Measurements from ENCODE around the gene ZNF621. TPM values are rescaled to one million over a fixed set of nuclear protein-coding genes. Genes with fewer than 3 reads are reported as not detected.
"Not testable (repeated sequence)": the region's sequence is repeated elsewhere in the genome, so short reads cannot be mapped to it uniquely, and the experiment has no call there.

The ZNF621 gene
- total RNA-seq, 2 experiments from 2014 or later = 24.9 to 25.7 TPM

DNA sequence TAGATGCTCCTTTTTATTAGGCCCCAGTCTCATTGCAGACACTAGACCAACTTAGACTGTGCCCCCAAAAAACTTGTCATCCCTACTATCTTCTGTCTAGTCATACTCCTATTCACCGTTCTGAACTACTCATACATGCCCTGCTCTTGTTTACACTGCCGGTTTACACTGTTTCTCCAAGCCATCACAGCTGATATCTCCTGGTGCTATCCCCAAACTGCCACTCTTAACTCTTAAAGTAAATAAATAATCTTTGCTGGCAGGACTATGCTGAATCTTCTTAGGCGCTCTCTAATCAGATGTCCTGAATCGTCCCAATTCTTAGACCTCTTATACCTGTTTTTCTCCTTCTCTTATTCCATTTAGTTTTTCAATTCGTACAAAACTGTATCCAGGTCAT, 40.9 kb downstream of the ZNF621 start:
- POLR2A ChIA-PET; H3K4me1 Mint-ChIP-seq; H3K4me3 Mint-ChIP-seq; H3K36me3 Mint-ChIP-seq (ENCODE audit: low read depth); H3K9me3 Mint-ChIP-seq; H3K27me3 Mint-ChIP-seq; H3K27ac Mint-ChIP-seq; DNase-seq; CTCF ChIA-PET: not testable (repeated sequence)

GRCh38 chr3:40566694-40567093, 41.9 kb downstream of the ZNF621 start:
- Mint-ChIP-seq H3K36me3 (ENCODE audit: low read depth) (no peaks in the 10 kb centered on the region), H3K4me1 (no peaks in the 10 kb centered on the region), H3K27ac (no peak overlapping the region), H3K4me3 (no peak overlapping the region), H3K27me3 (peaks cover 6% of the 10 kb centered on the region), H3K9me3 (no peaks in the 10 kb centered on the region)
- POLR2A ChIA-PET = no interaction called here
- no peak for DNase-seq
- CTCF ChIA-PET = no interaction called here

GRCh38 chr3:40572588-40572987, 47.8 kb downstream of the ZNF621 start:
- Mint-ChIP-seq H3K27ac (no peak overlapping the region), H3K4me1 (no peaks in the 10 kb centered on the region), H3K9me3 (no peaks in the 10 kb centered on the region), H3K36me3 (ENCODE audit: low read depth) (no peaks in the 10 kb centered on the region), H3K4me3 (no peak overlapping the region), H3K27me3 (peaks cover 20% of the 10 kb centered on the region)
- ChIA-PET CTCF (no interaction called here), POLR2A (no interaction called here)
- no peak for DNase-seq

- DNase-seq = no peak
- ChIA-PET POLR2A (no interaction called here), CTCF (no interaction called here)
- no peaks in the 10 kb centered on the region for H3K9me3 Mint-ChIP-seq
- H3K4me3 Mint-ChIP-seq = no peak overlapping the region
- H3K27me3 Mint-ChIP-seq = peaks cover 20% of the 10 kb centered on the region
- no peaks in the 10 kb centered on the region for H3K36me3 Mint-ChIP-seq (ENCODE audit: low read depth)
- H3K27ac Mint-ChIP-seq = no peak overlapping the region
- no peaks in the 10 kb centered on the region for H3K4me1 Mint-ChIP-seq
These were observed 49.3 kb downstream of the ZNF621 start for GRCh38 chr3:40574050-40574449.

- Mint-ChIP-seq H3K27me3 (peaks cover 20% of the 10 kb centered on the region), H3K9me3 (no peaks in the 10 kb centered on the region), H3K4me1 (no peaks in the 10 kb centered on the region), H3K27ac (no peak overlapping the region), H3K36me3 (ENCODE audit: low read depth) (no peaks in the 10 kb centered on the region), H3K4me3 (no peak overlapping the region)
- CTCF ChIA-PET = no interaction called here
- POLR2A ChIA-PET = no interaction called here
- no peak for DNase-seq
These were observed 49.9 kb downstream of the ZNF621 start for GRCh38 chr3:40574661-40575060.

GRCh38 chr3:40576396-40576795, 51.6 kb downstream of the ZNF621 start:
- ChIA-PET CTCF (interaction anchor here (1.5 to 2.4 kb wide), 2 partner anchors 9 to 248 kb away, joined by 5 read pairs; no protein-coding TSS in a partner anchor), POLR2A (no interaction called here)
- H3K4me1 Mint-ChIP-seq = no peaks in the 10 kb centered on the region

GRCh38 chr3:40580494-40581091, 55.8 kb downstream of the ZNF621 start:
- CTCF ChIA-PET = interaction anchor here (0.6 to 1.9 kb wide), 16 partner anchors 9 to 1302 kb away, joined by 3 to 7 read pairs (median 3); partner anchors contain the start of gene ZNF620

More at GRCh38 chr3:40576396-40576795, 51.6 kb downstream of the ZNF621 start:
- Mint-ChIP-seq H3K36me3 (ENCODE audit: low read depth) (no peaks in the 10 kb centered on the region), H3K27me3 (peaks cover 18% of the 10 kb centered on the region), H3K4me3 (no peak overlapping the region), H3K27ac (no peak overlapping the region), H3K9me3 (no peaks in the 10 kb centered on the region)
- DNase-seq = no peak

GRCh38 chr3:40581166-40581565, 56.4 kb downstream of the ZNF621 start:
- no peaks in the 10 kb centered on the region for H3K9me3 Mint-ChIP-seq
- no peak overlapping the region for H3K4me3 Mint-ChIP-seq
- POLR2A ChIA-PET = no interaction called here
- CTCF ChIA-PET = interaction anchor here (0.6 to 1.9 kb wide), 12 partner anchors 12 to 1300 kb away, joined by 3 to 7 read pairs (median 4); partner anchors contain the start of gene ZNF620
- H3K27me3 Mint-ChIP-seq = peaks cover 6% of the 10 kb centered on the region
- H3K27ac Mint-ChIP-seq = no peak overlapping the region
- H3K36me3 Mint-ChIP-seq (ENCODE audit: low read depth) = no peaks in the 10 kb centered on the region
- H3K4me1 Mint-ChIP-seq = no peaks in the 10 kb centered on the region
- DNase-seq = no peak

More at GRCh38 chr3:40580494-40581091, 55.8 kb downstream of the ZNF621 start:
- POLR2A ChIA-PET = no interaction called here
- no peak overlapping the region for H3K27ac Mint-ChIP-seq
- no peaks in the 10 kb centered on the region for H3K36me3 Mint-ChIP-seq (ENCODE audit: low read depth)
- H3K4me1 Mint-ChIP-seq = no peaks in the 10 kb centered on the region
- peak; percentile 68 for DNase-seq
- peaks cover 5% of the 10 kb centered on the region for H3K27me3 Mint-ChIP-seq
- H3K4me3 Mint-ChIP-seq = no peak overlapping the region
- no peaks in the 10 kb centered on the region for H3K9me3 Mint-ChIP-seq

DNA sequence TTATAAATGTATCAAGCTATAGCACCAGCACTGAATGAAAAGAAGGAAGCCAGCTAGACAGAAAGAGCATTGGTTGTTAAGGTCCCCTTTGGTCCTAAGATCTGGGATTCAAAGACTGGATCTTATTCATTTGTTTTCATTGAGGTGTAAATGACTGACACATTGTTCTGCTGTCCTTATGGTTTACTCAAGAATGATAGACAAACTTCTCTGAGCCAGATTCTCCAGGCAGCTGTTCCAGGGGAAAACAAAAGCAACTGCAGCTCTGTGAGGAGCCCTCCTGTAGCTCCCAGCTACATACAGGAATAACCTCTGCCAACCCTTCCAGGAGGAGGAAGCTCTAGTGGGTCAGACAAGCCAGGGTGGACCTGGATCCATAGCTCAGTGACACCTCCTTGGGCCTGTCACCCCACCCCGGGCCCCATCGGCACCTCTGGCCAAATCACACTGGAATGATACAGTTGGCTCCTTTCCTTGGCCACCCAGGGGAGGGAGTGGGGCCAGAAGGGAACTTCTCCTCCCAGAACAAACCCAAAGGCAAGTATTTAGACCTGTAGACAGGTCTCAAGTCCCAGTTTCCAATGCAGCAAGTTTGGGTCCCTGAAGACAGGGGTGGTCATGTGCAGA, 57.8 kb downstream of the ZNF621 start:
- Mint-ChIP-seq H3K4me1 (no peaks in the 10 kb centered on the region), H3K27ac (no peak overlapping the region), H3K36me3 (ENCODE audit: low read depth) (no peaks in the 10 kb centered on the region), H3K9me3 (no peaks in the 10 kb centered on the region), H3K27me3 (peaks cover 6% of the 10 kb centered on the region), H3K4me3 (no peak overlapping the region)
- no peak for DNase-seq
- ChIA-PET CTCF (interaction anchor here (1.2 to 1.7 kb wide), 4 partner anchors 10 to 1297 kb away, joined by 3 to 5 read pairs (median 4); no protein-coding TSS in a partner anchor), POLR2A (interaction anchor here (0.9 kb wide), 1 partner anchor 126 kb away, joined by 3 read pairs; no protein-coding TSS in a partner anchor)

- H3K36me3 Mint-ChIP-seq (ENCODE audit: low read depth) = no peaks in the 10 kb centered on the region
These were observed 58.9 kb downstream of the ZNF621 start for GRCh38 chr3:40583691-40584090.

GRCh38 chr3:40584625-40585189, 59.9 kb downstream of the ZNF621 start:
- POLR2A ChIA-PET = interaction anchor here (0.6 kb wide), 1 partner anchor 1368 kb away, joined by 4 read pairs; no protein-coding TSS in a partner anchor
- DNase-seq = peak; percentile 74
- no peak overlapping the region for H3K27ac Mint-ChIP-seq
- H3K4me1 Mint-ChIP-seq = no peaks in the 10 kb centered on the region
- CTCF ChIA-PET = interaction anchor here (0.7 to 2.1 kb wide), 8 partner anchors 8 to 638 kb away, joined by 3 to 7 read pairs (median 3); no protein-coding TSS in a partner anchor
- H3K4me3 Mint-ChIP-seq = no peak overlapping the region
- no peaks in the 10 kb centered on the region for H3K36me3 Mint-ChIP-seq (ENCODE audit: low read depth)
- peaks cover 6% of the 10 kb centered on the region for H3K27me3 Mint-ChIP-seq
- no peaks in the 10 kb centered on the region for H3K9me3 Mint-ChIP-seq

More at GRCh38 chr3:40583691-40584090, 58.9 kb downstream of the ZNF621 start:
- Mint-ChIP-seq H3K9me3 (no peaks in the 10 kb centered on the region), H3K27ac (no peak overlapping the region), H3K4me1 (no peaks in the 10 kb centered on the region), H3K27me3 (peaks cover 6% of the 10 kb centered on the region), H3K4me3 (no peak overlapping the region)
- no peak for DNase-seq
- POLR2A ChIA-PET = no interaction called here
- CTCF ChIA-PET = interaction anchor here (1.2 to 2.1 kb wide), 5 partner anchors 7 to 1296 kb away, joined by 3 to 5 read pairs (median 4); no protein-coding TSS in a partner anchor

DNA sequence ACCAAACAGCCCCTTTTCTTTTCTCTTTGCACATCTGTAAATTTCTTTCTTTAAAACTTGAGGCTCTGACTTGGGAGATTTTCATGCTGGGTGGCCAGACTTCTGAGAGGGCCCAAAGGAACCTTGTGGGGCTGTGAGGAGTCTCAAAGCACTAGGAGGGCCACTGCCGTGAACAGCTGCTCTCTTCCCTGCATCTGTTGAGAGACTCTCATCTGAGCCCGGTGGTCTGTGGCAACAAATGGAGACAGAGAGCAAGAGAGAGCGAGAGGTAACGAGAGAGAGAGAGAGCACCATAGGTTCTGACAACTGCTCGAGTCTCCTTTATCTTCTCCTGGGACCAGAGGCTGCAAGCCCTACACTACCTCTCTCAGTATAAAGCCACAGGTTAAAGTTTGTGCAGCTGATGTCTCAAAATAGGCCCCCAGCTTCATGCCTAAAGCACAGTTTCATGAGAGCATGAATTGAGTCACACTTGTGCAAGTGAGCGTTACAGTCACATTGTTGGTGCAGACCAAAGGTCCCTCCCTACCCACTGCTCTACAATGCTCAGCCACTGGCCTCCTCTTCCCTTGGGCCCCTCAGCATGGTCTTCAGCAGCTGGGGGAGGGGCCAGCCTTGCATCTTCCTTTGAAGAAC, 60.7 kb downstream of the ZNF621 start:
- CTCF ChIA-PET = interaction anchor here (0.7 to 2.1 kb wide), 6 partner anchors 9 to 1295 kb away, joined by 3 to 7 read pairs (median 3); no protein-coding TSS in a partner anchor
- no peak overlapping the region for H3K4me3 Mint-ChIP-seq
- H3K27ac Mint-ChIP-seq = no peak overlapping the region
- H3K9me3 Mint-ChIP-seq = no peaks in the 10 kb centered on the region
- peaks cover 4% of the 10 kb centered on the region for H3K27me3 Mint-ChIP-seq
- H3K4me1 Mint-ChIP-seq = no peaks in the 10 kb centered on the region
- POLR2A ChIA-PET = no interaction called here
- DNase-seq = no peak
- no peaks in the 10 kb centered on the region for H3K36me3 Mint-ChIP-seq (ENCODE audit: low read depth)

- no peak overlapping the region for H3K27ac Mint-ChIP-seq
- peaks cover 10% of the 10 kb centered on the region for H3K27me3 Mint-ChIP-seq
- POLR2A ChIA-PET = no interaction called here
- H3K9me3 Mint-ChIP-seq = no peaks in the 10 kb centered on the region
- no peak overlapping the region for H3K4me3 Mint-ChIP-seq
- CTCF ChIA-PET = interaction anchor here (1.6 kb wide), 1 partner anchor 1293 kb away, joined by 3 read pairs; no protein-coding TSS in a partner anchor
- no peaks in the 10 kb centered on the region for H3K4me1 Mint-ChIP-seq
- H3K36me3 Mint-ChIP-seq (ENCODE audit: low read depth) = no peaks in the 10 kb centered on the region
- DNase-seq = no peak
These were observed 62.1 kb downstream of the ZNF621 start for GRCh38 chr3:40586901-40587300.
